Neural cell (in vitro differentiated cells): ENCODE measurements around the gene HMGCR. TPM values are rescaled to one million over a fixed set of nuclear protein-coding genes. Genes with fewer than 3 reads are reported as not detected.

ENCODE experiments used
- H2AFZ ChIP-seq: fragments of 200-600, 300-800 bp; sonication (generic), shearing (Covaris generic); 2 replicates; pipeline ENCODE4 v1.6.0; 2014; ENCODE audit warnings: low read depth, mild to moderate bottlenecking, antibody characterized with exemption, low read length, moderate library complexity
- H3F3A ChIP-seq: fragments of 200-600 bp; shearing (Covaris generic); 2 replicates; pipeline ENCODE4 v1.6.1; 2016; ENCODE audit warnings: mild to moderate bottlenecking, moderate library complexity, mixed read lengths, antibody characterized with exemption, low read length; ENCODE audit not compliant: insufficient read depth, poor library complexity, severe bottlenecking
- H3K27ac ChIP-seq: fragments of 200-600, 300-800 bp; sonication (generic), shearing (Covaris generic); 2 replicates; pipeline ENCODE4 v1.5.1; 2014; ENCODE audit warnings: mild to moderate bottlenecking, low read length, moderate library complexity
- H3K27me3 ChIP-seq: fragments of 300-800, 200-600 bp; sonication (generic), shearing (Covaris generic); 2 replicates; pipeline ENCODE4 v1.6.0; 2014; ENCODE audit warnings: mild to moderate bottlenecking, low read depth, low read length, moderate library complexity; ENCODE audit not compliant: insufficient read depth
- H3K36me3 ChIP-seq: fragments of 300-800, 200-600 bp; sonication (generic), shearing (Covaris generic); 2 replicates; pipeline ENCODE4 v1.5.1; 2014; ENCODE audit warnings: mild to moderate bottlenecking, antibody characterized with exemption, low read length, moderate library complexity; ENCODE audit not compliant: insufficient read depth
- H3K4me2 ChIP-seq: fragments of 300-800, 200-600 bp; sonication (generic), shearing (Covaris generic); 2 replicates; pipeline ENCODE4 v1.6.0; 2014; ENCODE audit warnings: mild to moderate bottlenecking, low read length
- H3K4me3 ChIP-seq: fragments of 300-800, 200-600 bp; sonication (generic), shearing (Covaris generic); 2 replicates; pipeline ENCODE4 v1.5.1; 2014; ENCODE audit warnings: mild to moderate bottlenecking, low read length, moderate library complexity
- H3K79me2 ChIP-seq: fragments of 200-600 bp; shearing (Covaris generic); replicated peaks from 2 replicates; pipeline ENCODE4 v1.6.0; 2014; ENCODE audit warnings: mild to moderate bottlenecking, low read length, moderate library complexity; ENCODE audit not compliant: insufficient read depth
- H3K9ac ChIP-seq: fragments of 300-800, 200-600 bp; sonication (generic), shearing (Covaris generic); 2 replicates; pipeline ENCODE4 v1.6.1; 2016; ENCODE audit warnings: mild to moderate bottlenecking, low read length, mixed read lengths
- H3K9me2 ChIP-seq: fragments of 200-600 bp; shearing (Covaris generic); 2 replicates; pipeline ENCODE4 v1.6.1; 2016; ENCODE audit warnings: mild to moderate bottlenecking, low read length, mixed read lengths; ENCODE audit not compliant: insufficient read depth
- H3K9me3 ChIP-seq: fragments of 200-600, 300-800 bp; sonication (generic), shearing (Covaris generic); 2 replicates; pipeline ENCODE4 v1.6.1; 2016; ENCODE audit warnings: mild to moderate bottlenecking, mixed run types, low read length, moderate library complexity, mixed read lengths
- H4K20me1 ChIP-seq: fragments of 200-600 bp; shearing (Covaris generic); 2 replicates; pipeline ENCODE4 v1.6.1; 2016; ENCODE audit warnings: mild to moderate bottlenecking, mixed run types; ENCODE audit not compliant: insufficient read depth
- CTCF ChIP-seq: fragments of 450-650 bp; IDR thresholded peaks from 2 replicates; pipeline ENCODE4 v1.5.1; 2014; ENCODE audit warnings: antibody characterized with exemption, mild to moderate bottlenecking, moderate library complexity; ENCODE audit not compliant: poor library complexity, severe bottlenecking
- EP300 ChIP-seq: fragments of 450-650 bp; conservative IDR thresholded peaks from 2 replicates; pipeline ENCODE4 v1.6.1; 2014; ENCODE audit warnings: antibody characterized with exemption, mild to moderate bottlenecking, moderate library complexity; ENCODE audit not compliant: poor library complexity, severe bottlenecking
- EZH2 ChIP-seq: fragments of 200-600, 300-800 bp; shearing (Covaris generic), sonication (generic); IDR thresholded peaks from 2 replicates; pipeline ENCODE4 v1.6.1; 2014; ENCODE audit warnings: antibody characterized with exemption, low read length, borderline replicate concordance, mild to moderate bottlenecking; ENCODE audit not compliant: insufficient read depth, poor library complexity, severe bottlenecking
- MXI1 ChIP-seq: fragments of 450-650 bp; conservative IDR thresholded peaks from 2 replicates; pipeline ENCODE4 v1.6.1; 2014; ENCODE audit warnings: antibody characterized with exemption, mild to moderate bottlenecking; ENCODE audit not compliant: poor library complexity, severe bottlenecking
- POLR2AphosphoS5 ChIP-seq: IDR thresholded peaks from 2 replicates; pipeline ENCODE4 v1.6.1; 2012
- RAD21 ChIP-seq: fragments of 450-650 bp; conservative IDR thresholded peaks from 2 replicates; pipeline ENCODE4 v1.6.1; 2014; ENCODE audit warnings: antibody characterized with exemption, mild to moderate bottlenecking, moderate library complexity
- REST ChIP-seq: IDR thresholded peaks from 2 replicates; pipeline ENCODE4 v1.6.1; 2012; ENCODE audit warnings: borderline replicate concordance
- SMC3 ChIP-seq: fragments of 450-650 bp; conservative IDR thresholded peaks from 2 replicates; pipeline ENCODE4 v1.6.1; 2014; ENCODE audit warnings: antibody characterized with exemption, mild to moderate bottlenecking, moderate library complexity; ENCODE audit not compliant: poor library complexity
- TAF1 ChIP-seq: IDR thresholded peaks from 2 replicates; pipeline ENCODE4 v1.6.1; 2012; ENCODE audit warnings: low read depth
- polyA plus RNA-seq: library from polyadenylated mRNA; depleted of rRNA; stranded (reverse); fragments of >200 nt; gene quantifications from 2 replicates; pipeline ENCODE4 v1.2.3, GENCODE V29; 2014

The HMGCR gene
- polyA plus RNA-seq, 1 donor from 2014 or later = 293 TPM

- Histone ChIP-seq H3F3A (no peaks in the 10 kb centered on the region), H3K36me3 (no peaks in the 10 kb centered on the region), H3K27ac (no peak overlapping the region), H3K27me3 (no peaks in the 10 kb centered on the region), H3K4me2 (no peak overlapping the region), H3K4me3 (no peak overlapping the region), H4K20me1 (no peaks in the 10 kb centered on the region), H3K9me3 (no peaks in the 10 kb centered on the region), H3K9me2 (no peaks in the 10 kb centered on the region), H3K9ac (no peak overlapping the region), H3K79me2 (no peaks in the 10 kb centered on the region), H2AFZ (no peak overlapping the region)
- TF ChIP-seq MXI1 (no peak), SMC3 (no peak), RAD21 (no peak), REST (no peak), TAF1 (no peak), CTCF (no peak), POLR2AphosphoS5 (no peak), EP300 (no peak), EZH2 (no peak)
These were observed 11.8 kb upstream of the HMGCR start for GRCh38 chr5:75325242-75325641.

- H3K79me2 ChIP-seq = no peaks in the 10 kb centered on the region
- H3K36me3 ChIP-seq = no peaks in the 10 kb centered on the region
- H3K9me3 ChIP-seq = no peaks in the 10 kb centered on the region
- H2AFZ ChIP-seq = no peak overlapping the region
- no peak overlapping the region for H3K27ac ChIP-seq
- peaks cover 5% of the 10 kb centered on the region for H3F3A ChIP-seq
- H4K20me1 ChIP-seq = no peaks in the 10 kb centered on the region
- H3K9ac ChIP-seq = no peak overlapping the region
- H3K9me2 ChIP-seq = no peaks in the 10 kb centered on the region
- no peak overlapping the region for H3K4me2 ChIP-seq
- TF ChIP-seq TAF1 = no peak
- no peak for TF ChIP-seq REST
- TF ChIP-seq MXI1 = no peak
- no peak for TF ChIP-seq EZH2
- TF ChIP-seq CTCF = no peak
- TF ChIP-seq RAD21 = no peak
- TF ChIP-seq POLR2AphosphoS5 = no peak
- no peak for TF ChIP-seq EP300
- no peak for TF ChIP-seq SMC3
- H3K4me3 ChIP-seq = no peak overlapping the region
- no peaks in the 10 kb centered on the region for H3K27me3 ChIP-seq
These were observed 6.6 kb upstream of the HMGCR start for GRCh38 chr5:75330404-75330803.
